HG02588 (cell line): ENCODE results near the gene PRR3.
"Not testable (repeated sequence)": the region's sequence is repeated elsewhere in the genome, so short reads cannot be mapped to it uniquely, and the experiment has no call there.

Source experiments
- ATAC-seq: cut with Tn5 transposase; IDR thresholded peaks from one replicate; pipeline ENCODE4 v1.9.1; 2021; ENCODE audit warnings: mild to moderate bottlenecking, moderate library complexity; ENCODE audit not compliant: unreplicated experiment

The PRR3 gene

GRCh38 chr6:30570263-30570662 lies 13.2 kb downstream of the PRR3 start:
- ATAC-seq, result no peak

DNA sequence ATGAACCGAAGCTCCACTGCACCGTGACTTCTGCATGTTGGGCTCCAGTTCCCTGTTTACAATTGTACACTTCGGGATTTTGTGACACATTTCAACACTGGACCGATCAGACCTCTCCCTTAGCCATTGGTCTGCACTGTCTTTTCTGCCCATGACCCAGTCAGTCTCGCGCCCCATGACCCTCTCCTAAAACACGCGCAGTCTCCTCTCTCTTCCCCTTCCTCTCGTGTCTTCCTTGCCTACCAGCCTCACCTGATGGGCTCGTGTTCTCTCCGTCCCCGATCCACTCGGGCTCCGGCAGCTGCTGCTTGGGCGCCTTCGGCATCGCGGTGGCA lies 13.6 kb downstream of the PRR3 start:
- peak; percentile 15 for ATAC-seq

DNA sequence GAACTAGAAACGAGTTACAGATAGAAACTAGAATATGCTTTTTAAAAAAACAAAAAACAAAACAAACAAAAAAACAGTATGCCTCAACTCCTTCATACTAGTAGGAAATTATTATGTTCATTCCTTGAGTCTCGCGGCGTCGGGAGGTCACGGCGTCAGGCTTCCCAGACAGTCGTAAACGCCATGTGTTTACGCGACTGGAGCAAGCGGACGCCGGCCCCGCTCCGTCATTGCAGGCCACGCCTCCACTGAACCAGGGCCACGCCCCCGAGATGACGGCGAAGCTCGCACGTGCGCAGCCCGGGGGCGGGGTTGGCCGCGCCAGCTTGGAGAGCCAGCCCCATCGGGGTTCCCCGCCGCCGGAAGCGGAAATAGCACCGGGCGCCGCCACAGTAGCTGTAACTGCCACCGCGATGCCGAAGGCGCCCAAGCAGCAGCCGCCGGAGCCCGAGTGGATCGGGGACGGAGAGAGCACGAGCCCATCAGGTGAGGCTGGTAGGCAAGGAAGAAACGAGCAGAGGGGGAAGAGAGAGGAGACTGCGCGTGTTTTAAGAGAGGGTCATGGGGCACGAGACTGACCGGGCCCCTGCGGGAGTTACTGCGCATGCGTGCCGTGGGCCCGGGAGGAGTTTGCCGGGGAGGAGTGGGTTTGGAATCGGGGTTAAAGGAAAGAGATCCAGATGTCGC lies 14.1 kb downstream of the PRR3 start, which contains the start of gene ABCF1:
Gene ABCF1, plus strand, starts transcription at position 368 of the 687 bp plus-strand sequence. Its CDS starts 46 bp downstream, at position 414.
- peak; percentile 91 for ATAC-seq

DNA sequence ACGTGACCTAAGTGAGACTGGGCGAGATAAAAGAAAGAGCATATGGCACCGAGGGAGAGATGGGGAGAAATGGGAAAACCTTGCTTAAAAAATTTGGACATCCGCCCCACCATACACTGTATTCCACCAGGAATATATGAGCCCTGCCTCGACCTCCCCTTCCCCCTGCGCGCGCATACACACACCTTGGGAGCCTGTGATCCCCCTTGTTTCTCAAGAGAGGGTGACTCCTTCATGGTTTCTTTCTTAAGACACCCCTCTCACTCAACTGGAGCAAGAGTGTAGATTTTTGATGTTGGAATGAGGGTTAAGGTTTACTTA lies 14.6 kb downstream of the PRR3 start:
- no peak for ATAC-seq

DNA sequence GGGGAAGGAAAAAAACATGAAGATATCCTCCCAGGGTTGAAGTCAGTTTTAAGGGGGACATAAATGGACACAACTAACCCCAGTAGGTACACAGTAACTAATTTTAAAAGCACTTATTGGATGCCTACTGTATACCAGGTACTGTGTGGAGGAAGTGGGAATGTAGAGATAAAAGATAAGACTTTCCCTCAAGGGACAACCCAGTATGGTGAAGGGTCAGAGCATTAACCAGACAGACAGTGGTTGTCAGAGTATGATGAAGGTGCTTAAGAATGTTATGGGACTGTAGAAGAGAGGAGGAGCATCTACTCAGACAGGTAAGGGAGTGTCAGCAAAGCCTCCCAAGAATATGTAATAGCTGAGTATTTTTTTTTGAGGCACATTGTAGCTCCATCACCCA lies 15.1 kb downstream of the PRR3 start:
- ATAC-seq, result no peak

DNA sequence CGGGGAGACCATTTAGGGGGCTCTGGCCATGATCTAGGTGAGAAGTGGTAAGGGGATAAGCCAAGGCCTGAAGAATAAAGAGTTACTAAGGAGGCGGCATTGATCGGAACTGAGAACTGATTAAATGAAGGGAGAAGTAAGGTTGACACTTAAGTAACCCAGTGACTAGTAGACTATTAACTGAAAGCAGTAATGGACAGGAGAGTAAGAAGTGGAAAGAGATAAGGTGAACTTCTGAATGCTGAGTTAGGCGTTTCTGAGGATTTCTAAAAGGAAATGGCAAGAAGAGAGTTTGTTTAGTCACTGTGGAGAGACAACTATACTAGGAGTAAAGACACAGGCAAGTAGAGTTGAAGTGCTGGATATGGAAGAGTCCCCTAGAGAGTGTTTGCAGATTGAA lies 16.0 kb downstream of the PRR3 start:
- ATAC-seq, result no peak

DNA sequence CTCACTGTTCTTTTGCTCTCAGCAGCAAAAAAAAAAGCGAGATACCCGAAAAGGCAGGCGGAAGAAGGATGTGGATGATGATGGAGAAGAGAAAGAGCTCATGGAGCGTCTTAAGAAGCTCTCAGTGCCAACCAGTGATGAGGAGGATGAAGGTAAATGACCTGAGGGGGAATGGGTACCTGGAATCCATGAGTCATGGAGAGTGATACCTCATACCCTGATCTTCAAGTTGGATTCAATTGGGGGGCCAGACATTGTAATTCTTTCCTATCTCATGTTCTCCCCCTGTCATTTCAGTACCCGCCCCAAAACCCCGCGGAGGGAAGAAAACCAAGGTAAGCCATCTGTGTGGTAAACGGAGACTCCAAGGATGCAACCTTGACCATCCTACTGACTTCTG lies 21.0 kb downstream of the PRR3 start:
- no peak for ATAC-seq

DNA sequence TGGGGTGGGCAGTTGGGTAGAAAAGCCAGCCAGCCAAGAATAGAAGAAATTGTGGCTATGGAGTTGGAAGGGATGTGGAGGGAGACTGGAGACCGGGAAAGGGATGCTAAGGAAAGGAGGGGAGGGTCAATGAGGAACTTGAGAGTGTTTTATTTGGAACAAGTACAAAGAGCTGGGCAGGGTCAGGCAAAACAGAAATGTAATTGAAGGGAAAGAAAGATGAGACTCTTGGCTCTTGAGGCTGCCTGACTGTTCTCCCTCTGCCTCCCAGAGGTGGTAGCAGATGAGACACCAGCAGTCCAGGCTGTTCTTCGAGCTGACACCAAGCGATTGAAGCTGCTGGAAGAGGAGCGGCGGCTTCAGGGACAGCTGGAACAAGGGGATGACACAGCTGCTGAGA lies 26.8 kb downstream of the PRR3 start:
- ATAC-seq, result no peak

DNA sequence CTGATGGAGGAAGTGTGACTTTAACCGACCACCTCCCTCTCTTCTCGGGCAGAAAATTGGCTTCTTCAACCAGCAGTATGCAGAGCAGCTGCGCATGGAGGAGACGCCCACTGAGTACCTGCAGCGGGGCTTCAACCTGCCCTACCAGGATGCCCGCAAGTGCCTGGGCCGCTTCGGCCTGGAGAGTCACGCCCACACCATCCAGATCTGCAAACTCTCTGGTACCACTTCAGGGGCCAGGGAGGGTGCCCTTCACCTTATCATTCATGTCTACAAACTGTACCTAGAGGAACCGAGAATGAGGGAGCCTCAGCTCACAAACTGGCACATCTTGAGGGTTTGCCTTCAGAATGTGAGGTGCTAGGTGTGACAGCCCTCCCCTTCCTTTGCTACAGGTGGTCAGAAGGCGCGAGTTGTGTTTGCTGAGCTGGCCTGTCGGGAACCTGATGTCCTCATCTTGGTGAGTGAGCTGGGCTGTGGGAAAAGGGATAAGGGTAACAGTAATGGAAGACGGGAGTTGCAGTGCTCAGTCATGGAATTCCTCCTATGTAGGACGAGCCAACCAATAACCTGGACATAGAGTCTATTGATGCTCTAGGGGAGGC lies 32.8 kb downstream of the PRR3 start:
- ATAC-seq, result no peak

DNA sequence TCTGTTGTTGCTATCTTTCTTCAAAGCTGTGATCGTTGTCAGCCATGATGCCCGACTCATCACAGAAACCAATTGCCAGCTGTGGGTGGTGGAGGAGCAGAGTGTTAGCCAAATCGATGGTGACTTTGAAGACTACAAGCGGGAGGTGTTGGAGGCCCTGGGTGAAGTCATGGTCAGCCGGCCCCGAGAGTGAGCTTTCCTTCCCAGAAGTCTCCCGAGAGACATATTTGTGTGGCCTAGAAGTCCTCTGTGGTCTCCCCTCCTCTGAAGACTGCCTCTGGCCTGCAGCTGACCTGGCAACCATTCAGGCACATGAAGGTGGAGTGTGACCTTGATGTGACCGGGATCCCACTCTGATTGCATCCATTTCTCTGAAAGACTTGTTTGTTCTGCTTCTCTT lies 33.4 kb downstream of the PRR3 start:
- no peak for ATAC-seq

GRCh38 chr6:30591008-30591407 lies 33.9 kb downstream of the PRR3 start:
- ATAC-seq, result no peak

GRCh38 chr6:30592287-30592686 lies 35.2 kb downstream of the PRR3 start:
- no peak for ATAC-seq

DNA sequence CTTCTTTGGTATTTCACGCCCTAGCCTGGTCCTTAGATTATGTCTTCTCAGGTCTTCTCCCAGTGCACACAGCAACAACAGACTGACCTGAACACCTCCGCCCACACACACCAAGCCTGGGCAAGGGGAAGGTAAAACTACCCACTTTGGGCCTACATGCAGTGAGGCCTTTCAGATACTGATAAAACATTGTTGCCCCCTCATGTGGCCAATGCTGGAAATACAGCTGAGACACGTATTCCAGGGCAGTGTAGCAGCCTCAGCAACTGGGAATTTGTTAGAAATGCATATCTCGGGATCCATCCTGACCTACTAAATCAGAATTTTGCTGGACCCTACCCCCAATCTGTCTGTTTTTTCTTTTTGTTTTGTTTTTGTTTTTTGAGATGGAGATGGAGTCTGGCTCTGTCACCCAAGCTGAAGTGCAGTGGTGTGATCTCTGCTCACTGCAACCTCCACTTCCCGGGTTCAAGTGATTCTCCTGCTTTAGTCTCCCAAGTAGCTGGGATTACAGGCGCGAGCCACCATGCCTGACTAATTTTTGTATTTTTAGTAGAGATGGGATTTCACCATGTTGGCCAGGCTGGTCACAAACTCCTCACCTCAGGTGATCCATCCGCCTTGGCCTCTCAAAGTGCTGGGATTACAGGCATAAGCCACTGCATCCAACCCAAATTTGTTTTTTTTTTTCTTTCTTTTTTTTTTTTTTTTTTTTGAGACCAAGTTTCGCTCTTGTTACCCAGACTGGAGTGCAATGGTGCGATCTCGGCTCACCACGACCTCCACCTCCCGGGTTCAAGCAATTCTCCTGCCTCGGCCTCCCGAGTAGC lies 40.4 kb downstream of the PRR3 start:
- not testable (repeated sequence) for ATAC-seq

- no peak for ATAC-seq
Measured at GRCh38 chr6:30598912-30599624, 42.0 kb downstream of the PRR3 start.

DNA sequence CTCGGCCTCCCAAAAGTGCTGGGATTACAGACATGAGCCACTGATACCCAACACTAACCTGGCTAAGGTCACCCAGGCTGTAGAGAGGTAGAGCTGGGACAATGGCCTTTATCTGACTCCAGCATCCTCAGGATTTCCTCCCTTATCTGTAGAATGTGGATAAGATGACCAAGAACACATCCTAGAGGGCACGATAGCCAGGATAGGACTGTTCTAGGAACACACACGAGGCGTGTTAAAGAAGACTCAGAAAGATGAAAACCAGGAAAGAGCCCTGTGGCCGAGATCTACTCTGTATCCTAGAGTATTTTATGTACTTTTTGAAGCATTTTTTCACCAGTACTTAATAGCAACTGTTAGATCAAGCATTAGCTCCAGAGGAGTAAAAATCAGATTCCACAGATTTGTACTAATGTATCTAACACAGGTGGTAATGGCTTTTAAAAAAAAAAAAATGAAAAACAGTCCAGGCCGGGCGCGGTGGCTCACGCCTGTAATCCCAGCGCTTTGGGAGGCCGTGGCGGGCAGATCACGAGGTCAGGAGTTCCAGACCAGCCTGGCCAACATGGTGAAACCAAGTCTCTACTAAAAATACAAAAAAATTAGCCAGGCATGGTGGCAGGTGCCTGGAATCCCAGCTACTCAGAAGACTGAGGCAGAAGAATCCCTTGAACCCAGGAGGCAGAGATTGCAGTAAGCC lies 42.7 kb downstream of the PRR3 start:
- no peak for ATAC-seq

DNA sequence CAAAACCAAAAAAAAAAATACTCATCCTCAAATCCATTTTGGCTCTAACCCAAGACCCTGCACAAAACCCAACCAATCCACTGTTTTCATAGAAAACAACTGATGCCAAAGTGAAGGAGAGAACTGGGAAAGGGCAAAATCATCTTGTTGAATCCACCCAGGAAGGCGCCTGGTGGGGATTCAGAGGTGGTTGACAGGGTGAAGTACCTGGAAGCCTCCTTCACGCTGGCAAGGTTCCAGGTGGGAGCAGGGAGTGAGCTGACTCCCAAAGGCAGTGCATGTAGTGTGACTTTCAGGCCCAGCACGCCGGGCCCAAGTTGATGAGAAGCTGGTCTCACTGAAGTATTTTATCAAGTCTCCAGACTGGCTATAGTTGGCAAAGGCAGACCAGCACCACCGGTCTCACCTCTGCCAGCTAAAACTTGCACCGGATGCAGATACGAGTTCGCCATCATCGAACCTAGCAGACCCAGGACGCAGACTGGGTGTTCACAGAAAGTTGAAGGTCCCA lies 43.4 kb downstream of the PRR3 start:
- no peak for ATAC-seq

- ATAC-seq, result no peak
Measured at GRCh38 chr6:30601436-30601814, 44.3 kb downstream of the PRR3 start.

- no peak for ATAC-seq
Measured at GRCh38 chr6:30601815-30602641, 44.9 kb downstream of the PRR3 start.

DNA sequence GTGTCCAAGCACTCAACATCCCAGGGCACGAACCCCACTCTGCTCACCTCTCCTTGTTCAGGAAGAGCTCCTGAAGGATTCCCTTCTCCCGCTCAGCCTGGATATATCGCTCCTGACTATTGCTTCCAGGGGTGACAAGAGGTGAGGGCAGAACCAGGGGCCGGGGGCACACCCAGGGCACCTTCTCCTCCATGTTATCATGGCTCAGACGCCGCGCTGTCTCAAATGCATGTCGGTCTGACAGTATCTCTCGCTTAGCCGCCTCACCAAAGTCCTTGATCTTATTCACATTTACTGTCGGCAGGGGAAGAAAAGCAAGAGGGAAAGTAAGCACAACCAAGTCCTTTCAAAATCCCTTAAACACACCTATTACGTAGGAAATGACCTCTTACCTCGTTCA lies 46.9 kb downstream of the PRR3 start:
- no peak for ATAC-seq

- no peak for ATAC-seq
Measured at GRCh38 chr6:30610065-30610464, 53.0 kb downstream of the PRR3 start.
